GM18909 (cell line): ENCODE measurements around the gene DMD.

Source experiments
- ATAC-seq: cut with Tn5 transposase; IDR thresholded peaks from one replicate; pipeline ENCODE4 v1.9.1; 2021; ENCODE audit warnings: mild to moderate bottlenecking; ENCODE audit not compliant: unreplicated experiment, poor library complexity

DMD gene

DNA sequence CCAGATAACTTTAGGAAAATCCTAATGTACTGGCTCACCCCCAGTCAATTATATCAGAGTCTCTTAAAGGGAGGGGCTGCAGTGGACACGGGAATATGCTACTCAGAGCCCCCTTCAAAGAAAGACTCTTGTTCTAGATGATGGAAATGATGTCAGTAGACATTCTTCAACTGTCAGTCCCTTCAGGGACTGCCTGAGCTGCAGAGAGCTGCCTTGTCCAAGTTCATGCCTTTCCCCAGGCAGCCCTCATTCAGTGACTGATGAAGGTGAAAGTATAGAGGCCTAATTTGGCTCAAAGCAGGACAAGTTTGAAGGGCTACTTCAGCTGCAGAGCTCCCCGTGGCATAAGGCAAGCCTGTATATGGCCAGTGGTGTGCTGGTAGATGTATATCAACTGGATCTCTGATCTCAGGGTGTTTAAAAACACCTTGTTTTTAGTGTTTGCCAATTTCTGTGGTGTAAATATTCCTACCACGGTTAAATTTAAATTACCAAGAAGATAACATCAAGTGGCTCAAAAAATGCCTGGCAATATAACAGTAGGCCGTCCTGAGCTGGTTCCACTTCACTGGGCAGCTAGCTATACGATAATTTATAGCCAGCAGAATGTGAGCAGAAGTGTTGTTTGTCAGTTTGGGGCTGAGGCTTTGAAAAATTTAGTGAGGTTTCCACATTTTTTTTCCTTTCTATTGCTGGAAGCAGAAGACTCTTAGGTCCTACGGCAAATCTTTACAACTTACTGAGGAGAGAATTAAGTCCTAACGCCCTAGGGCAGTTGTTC lies 1390.7 kb downstream of the DMD start:
- no peak for ATAC-seq

- no peak for ATAC-seq
Measured at GRCh38 chrX:31819455-31819854, 1391.9 kb downstream of the DMD start.

DNA sequence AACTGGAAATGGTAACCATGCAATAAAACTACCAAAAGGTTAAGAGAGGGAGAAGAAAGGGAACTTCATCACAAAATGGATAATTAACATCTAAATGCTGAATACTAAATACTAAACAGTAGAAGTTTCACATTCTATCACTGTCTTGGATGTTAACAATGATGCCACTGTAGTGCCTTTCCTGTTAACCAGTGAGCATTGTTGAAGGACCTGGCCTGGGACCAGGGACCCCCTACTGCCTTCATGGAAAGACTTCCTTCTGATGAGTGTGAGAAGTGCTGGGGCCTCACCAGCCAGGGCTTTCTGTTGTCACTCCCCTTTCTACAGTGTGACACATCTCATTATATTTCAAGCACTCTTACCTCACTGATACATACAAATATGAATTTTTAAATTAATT lies 1400.2 kb downstream of the DMD start:
- no peak for ATAC-seq

- no peak for ATAC-seq
Measured at GRCh38 chrX:31808357-31808756, 1403.0 kb downstream of the DMD start.

- no peak for ATAC-seq
Measured at GRCh38 chrX:31807165-31807564, 1404.2 kb downstream of the DMD start.

DNA sequence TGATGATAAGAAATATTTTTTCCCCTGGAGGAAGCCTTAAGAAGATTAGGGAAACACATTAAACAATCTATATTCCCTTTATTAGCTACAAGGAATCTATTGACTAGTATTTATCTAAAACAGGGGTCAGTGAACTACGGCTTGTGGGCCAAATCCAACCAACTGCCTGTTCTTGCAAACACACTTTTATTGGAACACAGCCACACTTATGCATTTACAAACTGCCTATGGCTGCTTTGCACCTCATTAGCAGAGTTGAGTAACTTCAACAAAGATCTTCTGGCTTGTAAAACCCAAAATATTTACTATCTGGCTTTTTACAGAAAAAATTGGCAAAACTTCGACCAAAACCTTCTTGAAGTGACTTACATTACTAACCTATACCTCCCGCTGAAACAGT lies 1405.6 kb downstream of the DMD start:
- no peak for ATAC-seq

DNA sequence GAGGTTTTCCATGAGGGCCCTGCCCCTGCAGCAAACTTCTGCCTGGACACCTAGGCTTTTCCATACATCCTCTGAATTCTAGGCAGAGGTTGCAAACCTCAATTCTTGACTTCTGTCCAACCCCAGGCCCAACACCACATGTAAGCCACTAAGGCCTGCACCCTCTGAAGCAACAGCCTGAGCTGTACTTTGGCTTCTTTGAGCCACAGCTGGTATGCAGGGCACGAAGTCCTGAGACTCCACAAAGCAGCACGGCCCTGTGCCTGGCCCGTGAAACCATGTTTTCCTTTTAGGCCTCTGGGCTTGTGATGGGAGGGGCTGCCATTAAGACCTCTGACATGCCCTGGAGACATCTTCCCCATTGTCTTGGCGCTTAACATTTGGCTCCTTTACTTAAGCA lies 1411.1 kb downstream of the DMD start:
- ATAC-seq, result no peak

DNA sequence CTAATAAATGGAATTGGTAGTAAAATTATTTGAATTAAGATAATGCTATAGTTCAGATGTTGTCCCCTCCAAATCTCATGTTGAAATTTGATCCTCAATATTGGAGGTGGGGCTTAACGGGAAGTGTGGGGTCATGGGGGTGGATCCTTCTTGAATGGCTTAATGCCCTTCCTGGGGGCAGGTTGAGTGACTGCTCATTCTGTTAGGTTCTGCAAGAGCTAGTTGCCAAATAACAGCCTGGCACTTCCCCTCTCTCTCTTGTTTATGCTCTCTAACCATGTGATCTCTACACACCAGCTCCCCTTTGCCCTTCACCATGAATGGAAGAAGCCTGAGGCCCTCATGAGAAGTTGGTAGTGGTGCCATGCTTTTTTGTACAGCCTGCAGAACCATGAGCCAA lies 1414.7 kb downstream of the DMD start:
- ATAC-seq, result no peak

DNA sequence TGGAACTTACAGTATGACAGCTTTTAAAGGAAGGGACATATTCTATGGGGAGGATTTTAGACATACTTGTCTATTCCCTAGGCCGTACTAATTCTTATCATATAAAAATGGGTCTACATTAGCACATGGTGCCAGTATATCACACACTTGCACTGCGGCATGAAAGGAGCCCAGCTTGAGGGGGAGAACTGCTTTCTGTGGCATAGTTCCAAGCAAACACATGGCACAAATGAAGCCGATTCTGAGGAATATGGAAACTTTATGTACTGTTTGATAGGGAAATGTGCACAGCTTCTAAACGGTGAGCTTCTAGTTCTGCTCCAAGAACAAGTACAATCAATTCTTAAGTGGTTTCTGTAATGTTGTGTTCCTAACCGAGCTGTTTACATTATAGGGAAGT lies 1463.9 kb downstream of the DMD start:
- ATAC-seq, result no peak

DNA sequence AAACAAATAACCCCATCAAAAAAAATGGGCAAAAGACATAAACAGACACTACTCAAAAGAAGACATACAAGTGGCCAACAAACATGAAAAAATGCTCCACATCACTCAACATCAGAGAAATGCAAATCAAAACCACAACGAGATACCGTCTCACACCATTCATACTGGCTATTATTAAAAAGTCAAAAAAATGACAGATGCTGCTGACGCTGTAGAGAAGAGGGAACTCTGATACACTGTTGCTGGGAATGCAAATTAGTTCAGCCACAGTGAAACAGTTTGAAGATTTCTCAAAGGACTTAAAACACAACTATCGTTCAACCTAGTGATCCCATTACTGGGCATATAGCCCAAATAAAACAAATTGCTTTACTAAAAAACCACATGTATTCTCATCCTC lies 1468.3 kb downstream of the DMD start:
- no peak for ATAC-seq

DNA sequence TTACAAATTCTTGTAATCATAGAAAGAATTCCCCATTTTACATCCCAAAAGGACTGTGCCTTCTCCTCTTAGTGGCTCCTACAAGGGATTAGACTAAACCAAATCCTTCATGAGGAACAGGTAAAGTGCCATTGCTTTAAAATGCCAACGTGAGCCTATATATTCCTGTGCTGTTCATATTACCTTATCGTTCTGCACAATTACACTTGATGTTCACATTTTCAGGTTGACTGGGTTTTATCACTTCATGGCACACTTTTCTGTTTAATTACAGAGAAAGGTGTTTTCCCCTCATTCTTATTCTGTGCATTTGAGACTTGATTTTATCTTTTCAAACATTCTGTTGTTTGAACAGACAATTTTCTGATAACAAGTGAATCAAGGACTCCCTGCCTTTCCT lies 1493.9 kb downstream of the DMD start:
- no peak for ATAC-seq

DNA sequence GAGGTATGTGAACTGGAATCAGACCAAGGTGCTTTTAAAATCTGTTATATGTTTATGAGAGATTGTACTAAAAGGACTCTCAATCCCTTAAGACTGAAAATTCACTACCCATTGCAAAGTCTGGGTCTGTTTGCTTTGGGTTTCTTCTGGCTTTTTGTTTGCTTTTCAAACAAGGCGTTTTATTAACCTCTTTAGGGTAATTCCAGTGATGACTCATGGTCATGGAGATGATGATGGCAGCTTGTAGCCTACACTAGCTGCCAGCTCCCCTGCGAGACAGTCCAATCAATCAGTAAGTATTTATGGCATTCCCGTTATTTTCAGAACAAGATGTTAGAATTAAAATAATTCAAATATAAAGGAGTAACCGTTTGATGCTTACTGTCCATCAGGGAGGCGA lies 1495.7 kb downstream of the DMD start:
- ATAC-seq, result no peak

DNA sequence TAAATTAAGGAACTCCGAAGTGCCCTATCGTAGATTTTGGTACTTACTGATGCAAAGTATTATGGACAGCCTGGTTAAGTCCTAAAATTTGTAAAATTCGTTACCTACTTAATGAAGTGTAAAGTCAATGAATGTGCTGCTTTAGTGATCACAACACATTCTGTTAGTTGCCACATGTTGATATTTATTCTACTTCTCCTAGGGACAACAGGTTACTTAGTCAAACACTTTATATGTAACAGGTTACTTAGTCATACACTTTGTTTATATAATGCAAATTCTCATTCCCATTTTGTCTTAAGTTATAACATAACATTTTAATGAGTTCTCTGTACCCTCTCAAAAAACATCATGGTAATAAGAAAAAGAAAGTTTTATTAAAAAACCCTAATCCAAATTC lies 1496.6 kb downstream of the DMD start:
- ATAC-seq, result no peak

- ATAC-seq, result no peak
Measured at GRCh38 chrX:31713120-31713519, 1498.2 kb downstream of the DMD start.

GRCh38 chrX:31711166-31711565 lies 1500.2 kb downstream of the DMD start:
- ATAC-seq, result no peak

DNA sequence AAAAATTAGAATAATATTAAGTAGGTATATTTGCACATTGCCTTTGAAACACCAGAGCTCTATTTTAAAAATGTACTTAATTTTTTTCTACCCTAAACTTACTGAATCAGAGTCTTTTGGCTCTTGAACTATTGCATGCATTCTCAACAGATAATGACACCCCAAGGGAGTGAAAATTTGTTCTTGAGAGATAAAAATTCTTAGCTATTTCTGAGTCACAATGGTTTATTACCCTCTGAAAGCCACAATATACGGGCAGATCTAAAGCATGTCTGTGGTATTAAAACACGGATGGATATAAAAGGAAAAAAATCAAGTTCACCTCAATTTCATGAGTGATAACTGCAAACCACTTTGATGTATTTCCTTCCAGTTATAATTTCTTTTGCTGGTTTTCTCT lies 1503.2 kb downstream of the DMD start:
- ATAC-seq, result no peak

- ATAC-seq, result no peak
Measured at GRCh38 chrX:31706466-31706865, 1504.9 kb downstream of the DMD start.

- ATAC-seq, result no peak
Measured at GRCh38 chrX:31705816-31706215, 1505.5 kb downstream of the DMD start.

GRCh38 chrX:31704938-31705337 lies 1506.4 kb downstream of the DMD start:
- ATAC-seq, result no peak

GRCh38 chrX:31702222-31702621 lies 1509.1 kb downstream of the DMD start:
- no peak for ATAC-seq

GRCh38 chrX:31697294-31697916 lies 1513.9 kb downstream of the DMD start:
- ATAC-seq, result no peak

GRCh38 chrX:31679861-31680260 lies 1531.5 kb downstream of the DMD start:
- ATAC-seq, result no peak
